ENCODE measurements around the gene DRAM2.

DRAM2 gene

GRCh38 chr1:111162488-111162880, 22.6 kb upstream of the DRAM2 start:
- no peak for TF ChIP-seq CTCF (IDR thresholded peaks at IDR 0.05)
- H3K4me3 Mint-ChIP-seq = no peak overlapping the region
- no peaks in the 10 kb centered on the region for H3K4me1 Mint-ChIP-seq
- no peaks in the 10 kb centered on the region for H3K9me3 Mint-ChIP-seq
- DNase-seq = no peak
- no peaks in the 10 kb centered on the region for H3K27me3 Mint-ChIP-seq (ENCODE audit: low read depth, poor library complexity)
- peaks cover 26% of the 10 kb centered on the region for H3K36me3 Mint-ChIP-seq (ENCODE audit: low read depth)
- peak overlapping the region; percentile 55 for H3K27ac Mint-ChIP-seq

DNA sequence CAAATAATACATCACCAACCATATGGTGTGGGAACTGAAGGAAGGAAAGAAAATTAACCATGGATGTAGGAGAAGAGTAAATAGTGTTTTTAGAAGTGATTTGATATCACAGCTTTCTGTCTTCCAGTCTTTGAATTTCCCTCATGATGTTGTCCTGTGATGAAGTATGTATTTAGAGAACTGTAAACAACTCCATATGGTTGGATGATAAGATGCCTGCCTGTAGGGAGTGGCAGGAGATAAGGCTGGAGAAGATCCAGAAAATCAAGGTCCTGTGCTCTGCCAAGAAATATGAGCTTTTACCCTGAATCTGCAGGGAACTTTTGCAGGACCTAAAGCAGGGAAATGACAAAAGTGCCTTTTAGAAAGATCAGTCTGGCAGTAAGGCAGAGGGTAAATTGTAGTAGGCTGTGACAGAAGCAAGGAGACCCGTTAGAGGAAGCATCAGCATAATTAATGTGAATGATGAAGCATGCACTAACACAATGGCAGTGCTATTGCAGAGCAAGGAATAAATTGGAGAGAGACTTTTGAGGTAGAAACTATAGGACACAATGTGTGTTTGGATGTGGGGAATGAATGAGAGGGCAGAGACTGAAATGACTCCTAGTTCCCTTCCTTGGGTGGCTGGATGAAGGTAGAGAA, 22.1 kb upstream of the DRAM2 start:
- H3K36me3 Mint-ChIP-seq (ENCODE audit: low read depth) = peaks cover 27% of the 10 kb centered on the region
- DNase-seq = no peak
- no peaks in the 10 kb centered on the region for H3K4me1 Mint-ChIP-seq
- H3K9me3 Mint-ChIP-seq = no peaks in the 10 kb centered on the region
- H3K4me3 Mint-ChIP-seq = no peak overlapping the region
- H3K27me3 Mint-ChIP-seq (ENCODE audit: low read depth, poor library complexity) = no peaks in the 10 kb centered on the region
- H3K27ac Mint-ChIP-seq = peak overlapping the region; percentile 55
- no peak for TF ChIP-seq CTCF (IDR thresholded peaks at IDR 0.05)

- H3K27ac Mint-ChIP-seq = no peak overlapping the region
- H3K4me1 Mint-ChIP-seq = no peaks in the 10 kb centered on the region
- no peak overlapping the region for H3K4me3 Mint-ChIP-seq
- DNase-seq = no peak
- peaks cover 3% of the 10 kb centered on the region for H3K27me3 Mint-ChIP-seq (ENCODE audit: low read depth, poor library complexity)
- no peak for TF ChIP-seq CTCF (IDR thresholded peaks at IDR 0.05)
- H3K36me3 Mint-ChIP-seq (ENCODE audit: low read depth) = peaks cover 66% of the 10 kb centered on the region
- peaks cover 26% of the 10 kb centered on the region for H3K9me3 Mint-ChIP-seq
Observed at GRCh38 chr1:111157431-111157830, 17.5 kb upstream of the DRAM2 start.

DNA sequence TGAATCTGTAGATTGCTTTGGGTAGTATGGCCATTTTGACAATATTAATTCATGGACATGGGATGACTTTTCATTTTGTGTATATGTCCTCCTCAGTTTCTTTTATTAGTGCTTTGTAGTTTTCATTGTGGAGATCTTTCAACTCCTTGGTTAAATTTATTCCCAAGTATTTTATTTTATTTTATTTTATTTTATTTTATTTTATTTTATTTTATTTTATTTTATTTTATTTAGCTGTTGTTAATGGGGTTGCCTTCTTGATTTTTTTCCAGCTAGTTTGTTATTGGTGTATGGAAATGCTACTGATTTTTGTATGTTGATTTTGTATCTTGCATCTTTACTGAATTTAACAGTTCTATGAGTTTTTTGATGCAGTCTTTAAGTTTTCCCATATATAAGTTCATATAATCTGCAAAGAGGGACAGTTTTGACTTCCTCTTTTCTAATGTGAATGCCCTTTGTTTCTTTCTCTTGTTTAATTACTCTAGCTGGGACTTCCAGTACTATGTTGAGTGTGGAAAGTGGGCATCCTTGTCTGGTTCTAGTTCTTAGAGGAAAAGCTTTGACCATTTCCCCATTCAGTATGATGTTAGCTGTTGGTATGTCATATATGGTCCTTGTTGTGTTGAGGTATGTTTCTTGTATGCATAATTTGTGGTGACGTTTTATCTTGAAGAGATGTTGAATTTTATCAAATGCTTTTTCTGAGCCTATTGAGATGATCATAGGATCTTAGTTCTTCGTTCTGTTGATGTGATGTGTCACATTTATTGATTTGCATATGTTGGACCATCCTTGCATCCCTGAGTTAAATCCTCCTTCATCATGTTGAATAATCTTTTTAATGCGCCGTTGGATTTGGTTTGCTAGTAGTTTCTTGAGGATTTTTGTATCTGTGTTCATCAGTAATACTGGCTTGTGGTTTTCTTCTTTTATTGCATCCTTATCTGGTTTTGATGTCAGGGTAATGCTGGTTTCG, 14.4 kb upstream of the DRAM2 start:
- TF ChIP-seq CTCF (IDR thresholded peaks at IDR 0.05) = no peak
- Mint-ChIP-seq H3K4me1 (no peaks in the 10 kb centered on the region), H3K27me3 (ENCODE audit: low read depth, poor library complexity) (peaks cover 3% of the 10 kb centered on the region), H3K9me3 (peaks cover 26% of the 10 kb centered on the region), H3K27ac (no peak overlapping the region), H3K36me3 (ENCODE audit: low read depth) (peaks cover 86% of the 10 kb centered on the region), H3K4me3 (no peak overlapping the region)
- DNase-seq = no peak

DNA sequence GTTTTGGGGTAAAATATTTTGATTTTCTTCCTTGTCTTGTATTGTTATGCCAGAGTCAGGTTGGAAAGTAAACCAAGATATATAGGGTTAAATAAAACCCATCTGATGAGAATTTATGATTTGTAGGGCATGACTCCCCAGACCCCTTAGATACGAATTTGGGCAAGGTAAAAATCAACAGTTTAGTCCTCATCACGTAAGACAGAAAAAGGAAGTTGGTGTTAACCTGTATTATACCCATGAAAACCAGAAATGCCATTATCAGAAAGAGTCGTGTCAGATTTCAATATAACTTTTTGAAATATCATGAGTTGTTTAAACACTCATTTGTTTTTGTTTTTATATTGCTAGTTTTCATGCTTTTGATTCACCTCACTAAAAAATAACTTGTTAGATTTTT, 11.9 kb upstream of the DRAM2 start:
- H3K4me1 Mint-ChIP-seq = no peaks in the 10 kb centered on the region
- H3K27me3 Mint-ChIP-seq (ENCODE audit: low read depth, poor library complexity) = peaks cover 3% of the 10 kb centered on the region
- peaks cover 26% of the 10 kb centered on the region for H3K9me3 Mint-ChIP-seq
- H3K27ac Mint-ChIP-seq = no peak overlapping the region
- TF ChIP-seq CTCF (IDR thresholded peaks at IDR 0.05) = no peak
- H3K36me3 Mint-ChIP-seq (ENCODE audit: low read depth) = peaks cover 86% of the 10 kb centered on the region
- DNase-seq = no peak
- no peak overlapping the region for H3K4me3 Mint-ChIP-seq
